Inflammatory macrophage treated with lipopolysaccharide for 1 hour (primary cell): ENCODE data around the gene GRIK3.
A peak's percentile ranks its signal among the peaks of the same experiment; 100 is the strongest.

ENCODE experiments used
- DNase-seq, 2 donors: peaks; one replicate each; pipeline ENCODE4 v3.0.0-alpha.2; 2020 to 2022

Gene GRIK3

DNA sequence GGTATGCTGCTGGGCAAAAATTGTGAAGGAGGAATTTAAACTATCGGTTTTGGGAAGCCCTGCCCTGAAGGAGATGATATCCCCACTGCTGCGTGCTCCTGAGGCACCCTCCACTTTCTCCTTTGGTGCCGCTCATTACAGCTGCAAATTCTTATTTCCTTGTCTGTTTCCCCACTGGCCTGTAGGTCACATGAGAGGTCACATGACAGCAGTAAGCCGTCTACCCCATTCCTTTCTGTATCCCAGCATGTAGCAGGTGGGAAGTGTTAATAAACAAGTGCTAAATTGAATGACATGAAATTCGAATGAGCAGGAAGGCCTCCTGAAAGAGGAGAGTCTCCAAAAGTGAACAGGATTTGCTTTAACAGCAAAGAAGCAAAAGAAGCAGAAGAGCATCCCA lies 58.7 kb downstream of the GRIK3 start:
- DNase-seq: no peak

DNA sequence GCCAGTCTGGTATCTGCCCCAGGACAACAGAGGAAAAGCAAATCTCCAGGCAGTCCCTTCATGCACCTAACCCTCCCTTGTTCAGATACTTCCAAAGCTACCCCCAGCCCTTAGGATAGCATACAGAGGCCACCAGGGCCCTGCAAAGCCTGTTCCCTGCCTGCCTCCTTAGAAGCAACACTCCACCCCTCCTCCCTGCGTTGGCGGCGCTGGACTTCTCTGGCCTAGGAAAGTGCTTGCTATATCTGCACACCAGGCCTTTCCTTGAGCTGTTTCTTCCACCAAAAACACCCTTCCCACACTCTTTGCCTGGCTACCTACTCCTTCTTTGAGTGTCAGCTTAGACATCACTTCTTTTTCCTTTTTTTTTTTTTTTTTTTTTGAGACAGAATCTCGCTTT lies 61.3 kb downstream of the GRIK3 start:
- DNase-seq: no peak

DNA sequence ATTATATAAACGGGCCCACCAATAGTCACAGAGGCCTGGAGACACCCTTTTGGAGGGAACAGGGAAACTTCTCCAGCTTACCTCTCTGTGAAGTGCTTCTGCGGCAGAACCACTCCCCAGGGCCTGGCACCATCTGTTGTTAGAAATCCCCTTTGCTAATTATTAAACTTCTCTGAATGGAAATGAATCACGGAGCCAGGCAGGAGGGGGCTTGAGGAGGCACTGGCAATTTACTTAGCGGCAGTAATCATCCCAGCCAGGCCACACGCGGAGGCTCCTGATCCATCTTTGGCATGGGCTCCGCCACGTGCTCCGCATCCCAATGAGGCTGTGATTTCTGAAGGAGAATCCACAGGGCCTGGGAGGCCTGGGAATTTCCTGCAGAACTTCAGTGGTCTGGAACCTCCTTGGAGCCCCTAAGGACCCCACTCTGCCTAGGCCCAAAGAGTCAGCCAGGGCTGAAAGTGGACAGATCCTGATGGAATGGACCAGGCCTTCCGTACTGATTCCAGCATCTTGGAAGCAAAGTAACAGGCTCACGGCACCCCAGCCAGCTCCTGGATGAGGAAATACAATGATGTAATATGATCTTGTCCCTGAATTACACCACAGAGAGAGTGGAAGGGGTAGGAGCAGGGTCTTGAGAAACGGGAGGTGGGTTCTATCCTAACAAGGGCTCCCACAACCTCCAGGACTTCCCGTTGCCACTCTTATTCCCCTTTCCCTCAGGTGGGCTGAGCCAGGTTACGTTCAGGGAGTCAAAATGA lies 62.3 kb downstream of the GRIK3 start:
- DNase-seq: no peak

DNA sequence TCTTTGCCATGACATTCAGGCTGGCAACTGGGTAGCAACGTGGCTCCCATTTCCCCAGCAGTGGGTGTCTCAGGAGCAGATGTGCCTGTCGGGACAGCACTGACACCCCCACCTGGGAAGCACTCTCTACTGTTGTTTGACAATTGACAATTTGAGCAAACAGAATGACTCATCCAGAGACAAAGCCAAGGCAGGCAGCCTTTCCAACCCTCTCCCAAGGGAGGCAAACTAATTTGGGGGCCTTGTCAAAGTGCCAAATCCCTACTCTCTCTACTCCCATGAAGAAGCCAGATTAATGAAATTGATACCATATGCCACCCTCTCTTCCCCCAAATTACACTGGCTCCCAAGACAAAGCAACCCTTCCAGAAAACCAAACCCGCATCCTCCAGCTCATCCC lies 65.6 kb downstream of the GRIK3 start:
- DNase-seq: no peak

DNA sequence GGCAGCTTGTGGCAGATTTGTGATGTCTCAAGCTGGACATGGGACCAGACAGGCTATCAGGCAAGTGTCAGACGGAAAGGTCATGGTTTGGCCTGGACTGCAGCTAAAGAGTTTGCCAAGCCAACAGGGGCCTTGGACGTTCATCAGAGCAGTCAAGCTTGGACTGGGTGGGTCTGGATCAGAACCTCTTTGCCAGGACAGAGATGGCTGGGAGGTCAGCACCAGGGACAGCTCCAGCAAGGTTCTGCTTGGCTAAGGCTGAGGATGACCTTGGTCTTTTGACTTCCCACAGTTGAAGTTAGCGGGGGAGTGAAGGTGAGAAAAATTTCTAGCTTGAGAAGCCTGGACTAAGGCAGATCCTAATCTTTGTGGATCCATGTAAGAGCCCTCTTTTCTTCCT lies 68.1 kb downstream of the GRIK3 start:
- peak in 1 of 2 donors; percentile 1 for DNase-seq

DNA sequence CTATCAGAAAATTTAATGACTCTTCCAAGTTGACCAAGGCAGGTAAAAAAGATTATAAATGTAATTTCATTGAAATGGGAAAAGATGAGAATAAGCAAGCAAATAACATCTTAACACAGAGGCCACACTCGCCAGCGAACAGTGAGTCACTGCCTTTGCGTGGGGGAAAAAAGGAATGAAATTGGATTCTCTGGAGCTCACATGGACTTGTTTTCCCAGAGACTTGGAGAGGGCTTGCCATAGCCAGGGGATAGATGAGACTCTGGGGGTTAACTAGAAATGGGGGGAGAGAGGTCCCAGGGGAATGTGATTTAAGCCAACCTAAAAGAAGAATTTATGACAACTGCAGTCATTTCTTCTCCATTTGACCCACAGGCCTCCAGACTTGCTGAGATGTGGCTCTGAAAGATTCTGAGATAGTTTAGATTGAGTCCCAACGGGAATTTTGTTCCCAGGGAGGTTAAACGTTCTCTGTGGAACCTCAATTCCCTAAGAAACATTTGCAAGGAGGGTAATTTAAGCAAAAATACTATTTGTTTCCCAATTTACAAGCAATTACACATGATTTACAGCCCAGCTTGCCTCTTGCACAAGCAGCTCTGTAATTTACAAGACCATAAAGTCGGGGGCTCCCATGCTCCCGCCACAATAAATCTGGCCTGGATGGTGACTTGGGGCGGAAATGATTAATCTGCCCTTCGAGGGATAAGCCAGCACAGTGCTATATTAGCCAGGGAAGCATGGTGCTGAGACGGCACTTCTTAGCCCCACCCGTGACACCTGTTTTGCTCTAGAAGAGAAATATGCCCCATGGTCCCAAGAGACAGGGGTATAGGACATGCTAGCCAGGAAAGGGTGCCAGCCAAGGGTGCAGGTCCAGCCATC lies 68.8 kb downstream of the GRIK3 start:
- no peak for DNase-seq

DNA sequence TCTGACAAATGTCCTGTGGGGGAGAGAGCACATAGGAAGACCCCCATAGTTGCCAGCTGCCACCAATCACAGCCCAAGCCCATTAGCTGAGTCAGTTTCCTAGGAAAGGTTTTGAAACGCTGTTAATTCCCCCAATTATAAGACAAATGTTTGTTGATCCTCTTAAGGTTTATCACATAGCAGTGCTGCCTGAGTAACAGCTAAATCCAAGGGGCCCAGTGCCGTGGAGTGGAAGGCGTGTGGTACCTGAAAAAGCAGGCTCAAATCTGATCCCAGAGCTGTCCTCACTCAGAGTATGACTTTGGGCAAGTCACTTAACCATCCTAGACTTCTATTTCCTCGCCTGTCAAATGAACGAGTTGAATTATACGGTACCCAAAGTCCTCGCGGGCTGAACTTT lies 69.5 kb downstream of the GRIK3 start:
- DNase-seq: no peak

DNA sequence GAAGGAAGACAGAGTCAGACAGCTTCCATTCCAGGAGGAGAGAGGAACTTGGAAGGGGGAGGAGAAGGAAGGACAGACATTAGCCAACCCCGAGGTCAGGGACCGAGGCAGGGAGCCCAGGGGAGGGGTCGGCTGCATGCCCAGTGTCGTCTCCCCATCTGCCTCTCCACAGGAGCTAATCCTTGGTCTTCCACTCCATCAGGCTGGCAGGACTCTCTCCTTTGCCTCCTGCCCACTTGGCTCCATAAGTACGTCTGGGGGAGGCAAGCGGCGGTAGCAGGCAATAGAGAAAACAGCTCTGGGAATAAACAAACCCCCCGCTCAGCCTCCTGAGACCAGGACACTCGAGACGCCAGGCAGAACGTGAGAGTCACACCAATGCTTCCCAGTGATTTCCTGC lies 71.3 kb downstream of the GRIK3 start:
- no peak for DNase-seq

DNA sequence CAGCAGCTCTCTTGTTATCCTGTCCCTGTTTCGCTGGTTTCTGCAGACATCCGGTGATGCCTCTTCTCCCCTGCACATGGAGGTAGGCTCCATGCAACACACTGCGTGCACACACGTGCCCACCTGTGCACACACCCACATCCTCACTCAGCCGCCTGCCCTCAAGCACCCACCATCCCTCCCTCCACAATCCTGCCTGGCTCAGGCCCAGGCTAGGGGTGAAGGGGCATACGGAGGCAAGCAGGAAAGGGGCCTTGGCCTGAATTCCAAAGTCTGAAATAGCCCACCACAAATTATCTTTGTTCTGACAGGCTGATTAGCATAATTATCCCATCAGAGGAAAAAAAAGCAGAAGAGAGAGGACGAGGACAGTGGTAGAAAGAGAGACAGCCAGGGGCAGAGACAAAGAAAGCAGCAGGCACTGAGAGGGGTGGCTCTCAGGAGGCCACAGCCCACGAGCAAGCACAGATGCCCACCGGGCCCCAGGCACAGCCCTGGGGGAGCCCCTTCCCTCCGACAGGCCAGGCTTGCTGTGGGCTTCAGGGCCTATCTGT lies 73.2 kb downstream of the GRIK3 start:
- no peak for DNase-seq

DNA sequence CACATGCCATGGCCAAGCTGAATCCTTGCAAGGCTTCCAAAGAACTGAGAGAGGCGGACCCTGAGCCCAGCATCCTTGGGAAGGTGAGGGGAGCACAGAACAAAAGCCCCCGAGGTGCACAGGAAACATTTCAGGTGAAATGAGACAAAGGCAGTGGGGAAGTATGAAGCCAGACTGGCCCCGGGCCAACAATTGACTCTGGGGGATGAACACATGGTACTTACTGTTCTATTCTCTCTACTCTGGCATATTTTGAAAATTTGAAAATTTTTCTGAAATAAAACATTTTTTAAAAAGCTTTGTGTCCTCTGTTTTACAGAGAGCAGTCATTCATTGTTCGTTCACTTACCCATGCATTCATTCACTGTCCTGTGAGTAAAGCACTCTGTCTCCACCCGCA lies 77.7 kb downstream of the GRIK3 start:
- no peak for DNase-seq

DNA sequence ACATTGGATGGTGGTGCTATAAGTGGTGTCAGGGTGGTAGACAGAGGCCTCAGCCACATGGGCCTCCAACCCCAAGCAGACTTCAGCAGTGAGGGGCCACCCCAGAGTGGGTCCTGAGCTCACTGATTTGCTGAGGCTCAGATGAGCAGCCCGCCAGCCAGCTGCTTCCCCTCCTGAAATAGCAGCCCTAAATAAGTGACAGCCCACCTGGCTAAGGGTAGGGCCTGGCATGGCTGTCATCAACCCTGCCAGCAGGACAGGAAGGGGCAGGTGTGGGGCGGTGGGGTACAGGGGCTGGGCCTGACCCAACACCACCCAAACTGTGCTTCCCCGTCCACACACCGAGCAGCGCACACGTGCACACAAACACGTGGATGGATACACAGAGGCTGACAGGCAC lies 79.3 kb downstream of the GRIK3 start:
- DNase-seq: no peak

DNA sequence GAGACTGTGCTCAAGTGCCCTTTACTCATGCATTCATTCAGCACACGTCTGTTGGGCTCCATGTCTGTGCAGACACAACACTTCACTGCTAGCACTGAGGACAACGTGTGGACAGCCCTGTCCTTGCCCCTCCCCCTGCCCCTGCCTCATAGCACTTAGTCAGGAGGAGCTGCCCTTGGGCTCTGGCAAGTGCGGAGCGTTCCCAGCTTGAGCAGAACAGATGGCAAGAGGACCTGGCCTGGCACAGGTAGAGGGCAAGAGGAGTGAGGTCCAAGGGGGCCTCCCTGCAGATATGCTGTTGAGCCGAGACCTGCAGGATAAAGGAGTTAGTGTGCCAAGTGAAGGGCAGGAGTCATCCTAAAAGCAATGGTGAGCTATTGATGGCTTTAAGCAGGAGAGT lies 81.3 kb downstream of the GRIK3 start:
- DNase-seq: no peak

DNA sequence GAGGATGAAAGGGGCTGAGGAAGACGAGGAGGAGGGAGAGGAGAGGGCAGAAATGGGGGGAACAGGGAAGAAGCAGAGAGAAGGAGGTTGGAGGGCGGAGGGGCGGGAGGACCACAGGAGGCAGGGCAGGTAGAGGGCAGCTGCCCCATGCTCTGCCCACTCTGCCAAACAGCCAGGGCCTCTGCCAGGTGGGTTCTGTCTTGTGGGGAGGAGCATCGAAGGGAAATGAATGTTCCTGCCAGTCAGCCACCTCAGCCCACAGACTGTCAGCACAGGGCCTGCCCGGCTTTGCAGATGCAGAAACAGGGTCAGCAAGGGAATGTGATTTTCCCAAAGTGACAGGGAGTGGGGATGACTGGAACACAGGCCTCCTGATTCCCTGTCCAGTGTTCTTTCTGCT lies 82.6 kb downstream of the GRIK3 start:
- no peak for DNase-seq

DNA sequence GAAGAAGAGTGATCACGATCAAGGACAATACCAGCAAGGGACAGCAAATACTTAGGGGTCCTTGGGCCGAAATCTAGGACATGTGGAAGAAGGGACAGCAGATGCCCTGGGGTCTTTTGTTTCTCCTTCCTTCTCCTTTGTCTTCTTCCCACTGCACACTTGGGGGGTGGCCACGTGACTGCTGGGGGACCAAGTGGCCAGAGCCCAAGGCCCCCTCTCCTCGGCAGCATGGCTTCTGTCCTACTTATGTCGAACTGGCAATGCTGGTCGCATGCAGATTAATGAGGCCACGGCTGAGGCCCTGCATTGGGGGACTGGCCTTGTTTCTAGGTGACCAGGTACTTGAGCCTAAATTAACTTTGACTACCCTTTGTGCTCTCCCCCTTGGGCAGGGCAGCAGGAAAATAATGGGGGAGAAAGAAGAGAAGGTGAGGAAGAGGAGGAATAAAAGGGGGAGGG lies 83.0 kb downstream of the GRIK3 start:
- no peak for DNase-seq

DNA sequence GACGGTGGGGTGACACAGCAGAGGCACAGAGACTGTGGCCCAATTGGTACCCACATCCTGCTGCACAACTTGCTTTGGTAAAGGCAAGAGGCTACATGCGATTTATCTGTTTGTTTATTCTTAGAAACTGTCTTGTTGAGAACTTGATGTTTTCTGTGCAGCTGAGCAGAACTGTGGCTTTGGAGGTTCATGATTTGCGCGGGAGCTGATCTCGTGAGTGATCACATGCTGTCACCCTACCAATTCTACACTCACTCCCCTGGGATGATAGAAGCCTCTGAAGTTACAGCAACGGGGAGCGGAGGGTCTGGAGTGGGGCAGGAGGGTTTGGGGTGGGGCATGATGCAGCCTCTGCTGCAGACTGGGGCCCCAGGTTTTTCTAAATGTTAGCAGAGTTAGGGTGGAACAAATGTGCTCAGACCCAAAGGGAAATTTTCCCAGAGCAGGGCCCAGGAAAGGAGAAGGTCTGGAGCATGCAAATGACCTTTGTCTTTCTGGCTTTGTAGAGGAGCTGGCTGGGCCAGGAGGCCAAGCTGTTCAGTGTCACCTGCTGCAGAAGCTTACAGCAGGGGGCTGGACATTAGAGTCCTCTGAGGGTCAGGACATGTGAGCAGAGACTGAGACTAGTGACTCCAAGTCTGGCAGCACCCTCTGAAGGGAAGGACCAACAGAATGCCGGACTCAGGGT lies 83.6 kb downstream of the GRIK3 start:
- DNase-seq: no peak

DNA sequence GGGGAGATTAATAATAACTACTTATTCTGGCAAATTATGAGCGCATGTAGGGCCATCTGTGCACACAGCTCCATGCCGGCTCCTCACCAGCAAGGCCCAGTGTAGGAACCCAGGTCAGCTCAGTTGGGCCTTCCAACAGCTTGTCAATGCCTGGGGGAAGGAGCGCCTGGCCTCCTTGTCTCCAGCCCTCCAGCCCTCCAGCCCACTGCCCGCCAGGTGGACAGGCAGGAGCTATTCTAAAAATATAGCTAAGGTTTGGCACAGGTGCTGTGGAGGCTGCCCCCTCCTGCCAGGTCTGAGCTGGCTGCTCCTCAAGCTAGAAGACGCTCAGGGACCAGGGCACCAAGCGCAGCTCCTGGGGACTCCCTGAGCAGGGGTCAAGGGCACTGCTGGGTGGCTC lies 85.7 kb downstream of the GRIK3 start:
- DNase-seq: no peak

DNA sequence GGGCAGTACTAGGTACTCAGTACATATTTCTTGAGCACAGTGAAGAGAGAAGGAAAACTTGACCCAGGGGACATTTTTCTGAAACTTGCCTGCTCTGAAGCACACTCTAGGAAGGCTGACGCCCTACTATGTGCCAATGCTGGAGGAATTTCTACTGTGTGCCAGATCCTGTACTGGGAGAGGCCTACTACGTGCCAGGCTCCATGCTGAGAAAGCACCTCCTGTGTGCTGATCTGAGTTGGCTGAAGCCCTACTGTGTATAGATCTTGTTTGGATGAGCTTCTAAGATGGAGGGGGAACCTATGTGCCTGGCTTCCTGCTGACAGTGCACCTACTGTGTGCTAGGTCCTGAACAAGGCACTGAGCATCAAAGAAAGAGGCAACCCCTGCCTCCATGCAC lies 86.2 kb downstream of the GRIK3 start:
- DNase-seq: no peak

DNA sequence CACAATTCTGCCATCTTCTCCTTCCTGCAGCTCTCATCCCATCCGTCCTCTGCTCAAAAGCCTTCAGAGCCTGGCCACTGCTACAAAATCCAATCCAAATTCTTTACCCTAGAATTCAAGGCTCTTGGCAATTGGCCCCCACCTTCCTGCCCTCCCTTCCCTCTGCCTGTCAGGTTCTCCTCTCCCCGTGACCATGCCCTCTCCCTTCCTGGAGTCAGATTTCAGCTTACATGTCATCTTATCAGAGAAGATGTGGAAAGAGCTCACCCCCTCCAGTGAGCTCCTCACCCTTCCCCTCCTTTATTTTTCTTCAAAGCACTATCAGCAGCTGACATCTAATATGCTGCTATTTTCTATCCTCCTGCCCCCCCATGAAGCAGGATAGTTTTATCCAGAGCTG lies 86.9 kb downstream of the GRIK3 start:
- no peak for DNase-seq

DNA sequence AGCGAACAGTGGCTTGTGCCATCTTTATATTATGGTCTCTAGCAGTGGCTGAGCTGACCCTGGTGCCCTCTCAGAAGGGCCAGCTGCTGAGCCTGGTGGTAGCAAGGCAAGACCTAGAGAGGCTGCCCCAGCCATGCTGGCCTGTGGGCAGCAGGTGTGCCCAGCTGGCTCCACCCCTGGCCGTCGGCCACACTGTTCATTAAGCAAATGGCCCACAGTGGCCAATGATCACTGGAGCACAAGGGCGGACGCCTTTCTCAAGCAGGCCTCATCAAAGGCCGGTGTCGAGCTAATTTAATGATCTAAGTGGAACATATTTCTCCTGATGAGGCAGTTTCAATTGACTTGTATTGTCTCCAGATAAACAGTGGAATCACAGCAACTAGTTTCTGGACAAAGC lies 89.4 kb downstream of the GRIK3 start:
- no peak for DNase-seq

DNA sequence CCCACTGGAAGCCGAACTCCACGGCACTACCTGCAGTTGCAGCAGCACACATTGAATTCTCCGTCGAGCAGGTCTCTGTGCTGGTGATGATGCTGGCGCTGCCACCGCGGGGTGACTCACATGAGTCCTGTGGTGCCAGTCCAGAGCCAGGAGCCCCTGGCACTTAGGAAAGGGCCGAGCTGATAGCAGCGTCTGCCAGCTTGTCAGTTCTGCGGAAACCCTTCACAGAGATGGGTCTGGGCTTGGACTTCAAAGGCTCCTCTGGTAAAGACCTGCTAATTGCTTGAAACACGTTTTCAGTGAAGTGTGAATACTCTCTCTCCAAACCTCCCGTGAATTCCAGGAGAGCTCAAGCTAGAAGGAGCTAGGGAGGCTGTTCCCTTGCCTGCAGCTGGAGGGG lies 92.2 kb downstream of the GRIK3 start:
- DNase-seq: no peak

DNA sequence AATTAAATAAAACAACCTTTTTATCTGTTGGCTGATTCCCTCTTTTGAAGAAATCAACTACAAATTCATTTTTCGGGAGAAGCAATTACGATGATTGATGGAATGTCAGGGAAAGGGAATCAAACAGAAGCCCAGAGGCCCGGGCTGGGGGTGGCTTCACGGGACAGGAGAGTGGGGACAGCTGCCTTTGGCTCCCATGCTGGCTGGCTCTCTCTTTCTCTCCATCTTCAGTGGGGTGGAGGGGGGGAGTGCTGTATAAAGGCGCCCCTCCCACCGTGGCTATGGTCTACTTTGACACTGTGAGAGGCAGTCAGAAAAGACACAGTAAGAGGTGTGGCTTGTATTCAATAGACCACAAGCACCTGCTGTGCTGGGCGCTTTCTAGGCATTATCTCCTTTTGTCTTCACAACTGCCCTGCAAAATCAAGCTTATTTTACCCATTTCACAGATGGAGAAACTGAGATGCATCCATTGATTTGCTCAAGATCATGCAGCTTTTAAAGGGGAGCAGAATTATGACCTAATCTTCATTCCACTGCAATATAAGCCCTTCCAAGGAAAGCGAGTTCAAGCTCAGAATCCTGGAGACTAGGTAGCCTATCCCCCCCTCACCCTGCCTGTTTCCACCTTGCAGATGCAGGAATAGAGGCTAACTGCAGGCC lies 92.9 kb downstream of the GRIK3 start:
- DNase-seq: no peak

DNA sequence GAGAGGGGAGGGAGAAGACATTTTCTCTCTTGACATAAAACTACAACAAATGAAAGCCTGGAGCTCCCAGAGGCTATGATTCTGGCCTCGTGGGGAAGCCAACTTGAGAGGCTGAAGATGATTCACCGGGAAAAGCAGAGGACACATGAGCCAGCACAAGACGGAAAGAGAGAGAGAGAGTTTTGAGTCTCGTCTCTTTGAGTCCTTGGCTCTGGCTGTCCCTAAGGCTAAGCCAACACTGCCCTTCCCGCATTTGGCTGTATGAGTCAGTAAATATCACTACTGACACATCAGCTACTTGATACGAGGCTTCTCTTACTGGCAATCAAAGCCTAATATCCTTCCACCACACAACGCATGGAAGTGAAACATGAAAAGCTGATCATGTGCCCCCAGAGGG lies 95.5 kb downstream of the GRIK3 start:
- no peak for DNase-seq

DNA sequence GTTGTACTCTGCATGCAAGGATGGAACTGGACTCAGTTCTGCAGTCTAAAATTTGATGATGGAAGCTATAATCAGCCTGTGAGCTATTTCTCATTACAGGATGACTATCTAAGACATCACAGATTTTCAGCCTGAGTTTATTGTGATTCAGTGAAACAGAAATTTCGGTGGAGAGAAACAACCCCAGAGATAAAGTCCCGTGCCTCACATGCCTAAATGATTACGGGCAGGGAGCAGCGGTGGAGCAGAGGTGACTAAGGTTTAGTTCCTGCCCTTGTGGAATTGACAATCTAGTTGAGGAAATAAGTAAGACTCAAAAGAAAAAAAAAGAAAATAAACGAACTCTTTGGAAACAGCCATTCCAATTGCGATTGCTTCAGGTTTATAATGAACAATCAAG lies 96.9 kb downstream of the GRIK3 start:
- no peak for DNase-seq
